NT2/D1 (cell line): ENCODE data around the gene CDH4.

ENCODE experiments used
- DNase-seq: peaks from one replicate; pipeline ENCODE4 v3.0.0-alpha.2; 2011; ENCODE audit warnings: low read depth, low spot score
- H3K27me3 ChIP-seq: 2 replicates; pipeline ENCODE4 v1.6.0; 2011; ENCODE audit warnings: mild to moderate bottlenecking; ENCODE audit not compliant: insufficient read length, insufficient read depth
- H3K36me3 ChIP-seq: 2 replicates; pipeline ENCODE4 v1.6.1; 2011; ENCODE audit warnings: mild to moderate bottlenecking, low read length, mixed read lengths; ENCODE audit not compliant: insufficient read depth, insufficient read length
- H3K4me1 ChIP-seq: 2 replicates; pipeline ENCODE4 v1.5.1; 2011; ENCODE audit not compliant: insufficient read depth, insufficient read length
- H3K4me3 ChIP-seq: 2 replicates; pipeline ENCODE4 v1.5.1; 2011; ENCODE audit warnings: low read depth; ENCODE audit not compliant: insufficient read length
- H3K9ac ChIP-seq: 2 replicates; pipeline ENCODE4 v1.6.0; 2011; ENCODE audit warnings: low read depth; ENCODE audit not compliant: insufficient read length
- H3K9me3 ChIP-seq: 2 replicates; pipeline ENCODE4 v1.5.1; 2011; ENCODE audit warnings: mild to moderate bottlenecking, low read length; ENCODE audit not compliant: insufficient read depth
- SUZ12 ChIP-seq: IDR thresholded peaks from 2 replicates; pipeline ENCODE4 v1.6.1; 2011; ENCODE audit not compliant: insufficient read length, insufficient read depth; ENCODE audit errors: extremely low read depth
- YY1 ChIP-seq: IDR thresholded peaks from 2 replicates; pipeline ENCODE4 v1.6.1; 2011; ENCODE audit not compliant: insufficient read length, insufficient read depth
- ZNF274 ChIP-seq: IDR thresholded peaks from 2 replicates; pipeline ENCODE4 v1.6.1; 2011; ENCODE audit warnings: mild to moderate bottlenecking, low read depth, low read length

CDH4 gene

GRCh38 chr20:61673152-61673847 is 421.2 kb downstream of the CDH4 start:
- DNase-seq, result no peak
- H3K9ac ChIP-seq, result no peak overlapping the region
- peaks cover 5% of the 10 kb centered on the region for H3K4me1 ChIP-seq
- TF ChIP-seq SUZ12 (no peak), ZNF274 (no peak), YY1 (no peak)
- no peak overlapping the region for H3K4me3 ChIP-seq
- no peaks in the 10 kb centered on the region for H3K9me3 ChIP-seq
- H3K27me3 ChIP-seq, result peaks cover 90% of the 10 kb centered on the region
- no peaks in the 10 kb centered on the region for H3K36me3 ChIP-seq

DNA sequence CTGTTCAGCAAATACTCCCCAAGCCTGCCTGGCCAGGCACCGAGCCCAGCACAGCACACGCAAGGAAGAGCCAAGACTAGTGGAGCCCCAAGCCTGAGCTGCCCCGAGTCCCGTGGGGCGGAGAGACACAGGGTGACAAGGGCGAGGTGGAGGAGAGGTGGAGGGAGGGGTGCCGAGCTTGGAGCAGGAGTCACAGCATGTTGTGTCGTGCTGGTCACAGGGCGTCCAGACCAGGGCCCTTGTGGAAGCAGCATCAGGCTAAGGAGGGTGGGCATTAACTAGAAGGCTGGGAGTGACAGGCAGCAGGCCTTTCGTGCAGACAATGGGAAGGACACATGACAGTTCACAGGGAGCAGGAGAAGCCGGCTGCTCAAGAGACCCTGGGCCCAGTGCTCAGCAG is 422.1 kb downstream of the CDH4 start:
- no peaks in the 10 kb centered on the region for H3K36me3 ChIP-seq
- H3K9me3 ChIP-seq, result no peaks in the 10 kb centered on the region
- peaks cover 90% of the 10 kb centered on the region for H3K27me3 ChIP-seq
- DNase-seq, result no peak
- TF ChIP-seq SUZ12 (no peak), YY1 (no peak), ZNF274 (no peak)
- no peak overlapping the region for H3K9ac ChIP-seq
- H3K4me3 ChIP-seq, result no peak overlapping the region
- H3K4me1 ChIP-seq, result peaks cover 5% of the 10 kb centered on the region

- H3K4me1 ChIP-seq, result peaks cover 5% of the 10 kb centered on the region
- no peaks in the 10 kb centered on the region for H3K9me3 ChIP-seq
- H3K27me3 ChIP-seq, result peaks cover 90% of the 10 kb centered on the region
- no peaks in the 10 kb centered on the region for H3K36me3 ChIP-seq
- no peak for DNase-seq
- TF ChIP-seq YY1 (no peak), ZNF274 (no peak), SUZ12 (no peak)
- H3K9ac ChIP-seq, result no peak overlapping the region
- no peak overlapping the region for H3K4me3 ChIP-seq
Measured at GRCh38 chr20:61674688-61675087, 422.6 kb downstream of the CDH4 start.

GRCh38 chr20:61677928-61678327 is 425.9 kb downstream of the CDH4 start:
- H3K9ac ChIP-seq, result no peak overlapping the region
- TF ChIP-seq SUZ12 (no peak), ZNF274 (no peak), YY1 (no peak)
- H3K4me1 ChIP-seq, result peaks cover 8% of the 10 kb centered on the region
- no peaks in the 10 kb centered on the region for H3K9me3 ChIP-seq
- H3K36me3 ChIP-seq, result no peaks in the 10 kb centered on the region
- no peak overlapping the region for H3K4me3 ChIP-seq
- peaks cover 92% of the 10 kb centered on the region for H3K27me3 ChIP-seq
- no peak for DNase-seq

DNA sequence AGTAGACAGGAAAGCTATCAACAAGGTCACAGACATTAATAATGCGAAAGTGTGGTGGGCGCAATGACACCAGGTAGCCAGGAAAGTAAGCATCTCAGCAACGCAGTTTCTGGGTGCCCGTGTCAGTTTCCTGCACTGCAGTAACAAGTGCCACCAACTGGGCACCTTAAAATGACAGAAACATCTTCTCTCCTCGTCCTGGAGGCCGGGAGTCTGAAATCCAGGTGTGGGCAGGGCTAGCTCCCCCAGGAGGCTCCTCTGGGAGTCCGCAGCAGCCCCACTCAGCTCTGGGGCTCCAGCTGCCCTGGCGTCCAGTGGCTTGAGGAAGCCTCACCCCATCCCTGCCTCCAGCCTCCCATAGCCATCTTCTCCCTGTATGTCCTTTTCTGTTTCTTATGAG is 426.4 kb downstream of the CDH4 start:
- peaks cover 92% of the 10 kb centered on the region for H3K27me3 ChIP-seq
- H3K9me3 ChIP-seq, result no peaks in the 10 kb centered on the region
- TF ChIP-seq ZNF274, result no peak
- no peak for TF ChIP-seq YY1
- no peak for TF ChIP-seq SUZ12

DNA sequence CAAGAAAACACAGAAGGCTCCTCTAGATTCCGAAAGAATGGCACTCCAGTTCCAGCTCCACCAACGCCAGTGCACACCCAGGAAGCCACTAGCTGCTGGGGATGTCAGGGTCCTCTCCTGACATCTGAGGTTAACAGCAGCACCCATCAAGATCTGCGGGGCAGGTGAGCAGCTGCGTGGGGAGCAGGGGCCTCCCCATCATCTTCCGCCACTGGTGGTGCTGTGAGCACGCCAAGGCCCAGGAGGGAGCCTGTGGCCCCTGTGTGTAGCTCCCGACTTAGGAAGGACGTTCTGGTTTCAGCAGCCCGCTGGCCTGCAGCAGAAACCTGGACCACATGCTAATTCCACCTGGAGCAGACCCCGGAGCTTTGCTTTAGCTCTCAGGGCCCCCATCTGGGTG is 427.4 kb downstream of the CDH4 start:
- peaks cover 92% of the 10 kb centered on the region for H3K27me3 ChIP-seq

More for the DNA sequence above, 426.4 kb downstream of the CDH4 start:
- no peak for DNase-seq
- peaks cover 8% of the 10 kb centered on the region for H3K4me1 ChIP-seq
- no peak overlapping the region for H3K9ac ChIP-seq
- no peaks in the 10 kb centered on the region for H3K36me3 ChIP-seq
- H3K4me3 ChIP-seq, result no peak overlapping the region

GRCh38 chr20:61680096-61680495 is 428.0 kb downstream of the CDH4 start:
- Histone ChIP-seq H3K9me3 (no peaks in the 10 kb centered on the region), H3K36me3 (no peaks in the 10 kb centered on the region), H3K9ac (no peak overlapping the region), H3K4me1 (peaks cover 8% of the 10 kb centered on the region), H3K27me3 (peaks cover 92% of the 10 kb centered on the region), H3K4me3 (no peak overlapping the region)
- DNase-seq, result no peak
- no peak for TF ChIP-seq ZNF274
- TF ChIP-seq SUZ12, result no peak
- no peak for TF ChIP-seq YY1

More for the DNA sequence above, 427.4 kb downstream of the CDH4 start:
- TF ChIP-seq ZNF274 (no peak), YY1 (no peak), SUZ12 (no peak)
- H3K9me3 ChIP-seq, result no peaks in the 10 kb centered on the region
- no peaks in the 10 kb centered on the region for H3K36me3 ChIP-seq
- no peak for DNase-seq
- no peak overlapping the region for H3K4me3 ChIP-seq
- no peak overlapping the region for H3K9ac ChIP-seq
- H3K4me1 ChIP-seq, result peaks cover 8% of the 10 kb centered on the region
